ENCODE data around the gene COL1A2.

COL1A2 gene

DNA sequence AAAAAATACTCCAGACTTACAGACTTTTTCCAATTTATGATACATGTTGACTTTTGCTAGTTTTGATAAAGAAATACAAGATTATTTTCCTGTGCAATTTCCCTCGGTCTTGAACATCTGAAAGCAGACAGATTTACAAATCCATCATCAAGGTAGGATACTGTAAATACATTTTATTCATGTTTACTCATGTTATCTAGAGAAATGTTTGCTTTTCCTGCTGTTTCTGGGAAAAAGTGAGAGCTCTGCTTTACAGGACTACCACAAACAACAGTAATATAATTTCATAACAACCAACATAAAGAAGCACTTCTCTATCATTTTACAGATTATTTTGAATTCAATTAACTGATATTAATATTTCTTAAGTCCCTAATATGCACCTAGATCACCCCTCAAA is 83.2 kb downstream of the COL1A2 start:
- no peak for DNase-seq (ENCODE audit: low read depth in 2 of 3, low spot score in 2 of 3)

DNA sequence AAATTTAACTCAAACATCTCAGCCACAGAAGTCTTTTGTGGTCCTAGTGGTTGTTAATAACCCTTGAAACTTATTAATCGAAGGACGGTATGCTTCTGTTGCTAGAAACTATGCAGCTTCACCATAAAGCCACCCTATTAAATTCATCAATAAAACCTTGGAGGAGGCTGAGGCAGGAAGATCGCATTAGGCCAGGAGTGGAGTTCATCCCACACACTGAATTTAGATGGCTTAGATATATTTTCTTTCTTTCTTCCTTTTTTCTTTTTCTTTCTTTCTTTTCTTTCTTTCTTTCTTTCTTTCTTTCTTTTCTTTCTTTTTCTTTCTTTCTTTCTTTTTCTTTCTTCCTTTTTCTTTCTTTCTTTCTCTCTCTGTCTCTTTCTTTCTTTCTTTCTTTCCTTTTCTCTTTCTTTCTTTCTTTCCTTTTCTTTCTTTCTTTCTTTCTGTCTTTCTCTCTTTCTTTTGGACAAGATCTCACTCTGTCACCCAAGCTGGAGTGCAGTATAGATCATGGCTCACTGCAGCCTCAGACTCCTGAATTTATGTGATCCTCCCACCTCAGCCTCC is 84.0 kb downstream of the COL1A2 start:
- DNase-seq (ENCODE audit: low read depth in 2 of 3, low spot score in 2 of 3): no peak
